GM12891 (cell line): Measurements from ENCODE around the gene SYN1.

Source experiments
- POLR2A ChIP-seq: IDR thresholded peaks from 2 replicates; pipeline ENCODE4 v1.6.1; 2011; ENCODE audit warnings: low read depth, low read length, control low read depth
- POLR2AphosphoS5 ChIP-seq: IDR thresholded peaks from 2 replicates; pipeline ENCODE4 v1.6.1; 2011; ENCODE audit warnings: low read depth, low read length, control low read depth

GRCh38 chrX:47562615-47563243 lies 56.9 kb downstream of the SYN1 start:
- no peak for TF ChIP-seq POLR2AphosphoS5
- TF ChIP-seq POLR2A: no peak
